GM23338 (cell line): ENCODE measurements around the gene ELL3. TPM values are rescaled to one million over a fixed set of nuclear protein-coding genes. Genes with fewer than 3 reads are reported as not detected.
"Not testable (repeated sequence)": the region's sequence is repeated elsewhere in the genome, so short reads cannot be mapped to it uniquely, and the experiment has no call there.

ENCODE experiments used
- ATAC-seq: fragments of 200-7000 bp; cut with Tn5 transposase; 3 replicates; pipeline ENCODE4 v1.9.1; 2020
- DNase-seq: peaks from one replicate; pipeline ENCODE4 v3.0.0-alpha.2; 2015; ENCODE audit warnings: low spot score
- H2AFZ ChIP-seq: fragments of 200-600 bp; sonication (generic); 2 replicates; pipeline ENCODE4 v1.8.0; 2016; ENCODE audit warnings: antibody characterized with exemption, mild to moderate bottlenecking, moderate library complexity
- H3F3A ChIP-seq: fragments of 200-600 bp; sonication (generic); replicated peaks from 2 replicates; pipeline ENCODE4 v1.8.0; 2017; ENCODE audit warnings: antibody characterized with exemption, mixed run types, low read depth
- H3K27ac ChIP-seq: fragments of 200-600 bp; sonication (generic); 2 replicates; pipeline ENCODE4 v1.6.1; 2016; ENCODE audit warnings: low read depth
- H3K27me3 ChIP-seq: fragments of 200-600 bp; sonication (generic); 2 replicates; pipeline ENCODE4 v1.8.0; 2016; ENCODE audit warnings: mild to moderate bottlenecking, mixed run types, moderate library complexity; ENCODE audit not compliant: insufficient read depth
- H3K36me3 ChIP-seq: fragments of 200-600 bp; sonication (generic); 2 replicates; pipeline ENCODE4 v1.8.0; 2016; ENCODE audit warnings: mild to moderate bottlenecking; ENCODE audit not compliant: insufficient read depth
- H3K4me1 ChIP-seq: fragments of 200-600 bp; sonication (generic); 2 replicates; pipeline ENCODE4 v1.8.0; 2016; ENCODE audit warnings: mild to moderate bottlenecking, moderate library complexity; ENCODE audit not compliant: insufficient read depth
- H3K4me2 ChIP-seq: fragments of 200-600 bp; sonication (generic); 2 replicates; pipeline ENCODE4 v1.7.1; 2017; ENCODE audit warnings: mixed run types
- H3K4me3 ChIP-seq: fragments of 200-600 bp; sonication (generic); 2 replicates; pipeline ENCODE4 v1.6.1; 2016; ENCODE audit warnings: mixed run types
- H3K79me2 ChIP-seq: fragments of 200-600 bp; sonication (generic); replicated peaks from 2 replicates; pipeline ENCODE4 v1.8.0; 2017; ENCODE audit warnings: mild to moderate bottlenecking; ENCODE audit not compliant: insufficient read depth
- H3K9me2 ChIP-seq: fragments of 200-600 bp; sonication (generic); 2 replicates; pipeline ENCODE4 v1.8.0; 2017; ENCODE audit not compliant: insufficient read depth
- H4K20me1 ChIP-seq: fragments of 200-600 bp; sonication (generic); replicated peaks from 2 replicates; pipeline ENCODE4 v1.8.0; 2017; ENCODE audit warnings: mild to moderate bottlenecking; ENCODE audit not compliant: insufficient read depth
- H3K27ac Mint-ChIP-seq: 2 replicates; pipeline ENCODE4 v1.8.0; 2020; ENCODE audit warnings: inconsistent platforms, mild to moderate bottlenecking, moderate library complexity, mixed read lengths
- H3K27me3 Mint-ChIP-seq: 3 replicates; pipeline ENCODE4 v1.8.0; 2022; ENCODE audit warnings: low read depth, mild to moderate bottlenecking, moderate library complexity, mixed read lengths, inconsistent platforms; ENCODE audit not compliant: insufficient read depth, poor library complexity
- H3K36me3 Mint-ChIP-seq: 3 replicates; pipeline ENCODE4 v1.8.0; 2021; ENCODE audit warnings: low read depth, mild to moderate bottlenecking, inconsistent platforms, moderate library complexity, mixed read lengths
- H3K4me1 Mint-ChIP-seq: 3 replicates; pipeline ENCODE4 v1.8.0; 2020; ENCODE audit warnings: mild to moderate bottlenecking, inconsistent platforms, mixed read lengths
- H3K4me3 Mint-ChIP-seq: 3 replicates; pipeline ENCODE4 v1.8.0; 2021; ENCODE audit warnings: moderate library complexity, mild to moderate bottlenecking, inconsistent platforms, mixed read lengths
- H3K9me3 Mint-ChIP-seq: 3 replicates; pipeline ENCODE4 v1.8.0; 2020; ENCODE audit warnings: moderate library complexity, mild to moderate bottlenecking, inconsistent platforms, mixed read lengths
- JUNB ChIP-seq: IDR thresholded peaks from one replicate; pipeline ENCODE4 v1.6.1; 2016; ENCODE audit warnings: antibody characterized with exemption; ENCODE audit not compliant: unreplicated experiment
- NANOG ChIP-seq: IDR thresholded peaks from 2 replicates; pipeline ENCODE4 v1.6.1; 2016; ENCODE audit warnings: antibody characterized with exemption, borderline replicate concordance
- STAT1 ChIP-seq: IDR thresholded peaks from one replicate; pipeline ENCODE4 v1.6.1; 2016; ENCODE audit warnings: antibody characterized with exemption; ENCODE audit not compliant: unreplicated experiment
- ZNF114 ChIP-seq: fragments of 250-450 bp; sonication (Bioruptor Pico); IDR thresholded peaks from 2 replicates; pipeline ENCODE4 v1.5.0; 2020; ENCODE audit warnings: mild to moderate bottlenecking, moderate library complexity
- polyA plus RNA-seq: library from polyadenylated mRNA; unstranded; fragments of >200 nt; fragmentation: Nextera tagmentation; extraction: Ambion mirVana; gene quantifications from 2 replicates; pipeline ENCODE4 v1.2.1, GENCODE V29; 2016
- total RNA-seq: library from RNA; depleted of rRNA; stranded (reverse); fragments of >200 nt; shearing (Covaris generic); gene quantifications from 2 replicates; pipeline ENCODE4 v1.2.3, GENCODE V29; 2014
- TF ChIP-seq, protein P1 (sequence below), 2 experiments: fragments of 200-600 bp in 1 of 2; sonication (generic) in 1 of 2; conservative IDR thresholded peaks; 2 replicates each; pipeline versions ENCODE4 v1.5.1 to v1.6.1; 2016 to 2017; ENCODE audit warnings: antibody characterized with exemption in 2 of 2, low read depth in 2 of 2, mild to moderate bottlenecking in 2 of 2, moderate library complexity in 1 of 2

Gene ELL3
- total and polyA plus RNA-seq, 2 experiments from 2014 or later: 13.6 to 14.2 TPM

DNA sequence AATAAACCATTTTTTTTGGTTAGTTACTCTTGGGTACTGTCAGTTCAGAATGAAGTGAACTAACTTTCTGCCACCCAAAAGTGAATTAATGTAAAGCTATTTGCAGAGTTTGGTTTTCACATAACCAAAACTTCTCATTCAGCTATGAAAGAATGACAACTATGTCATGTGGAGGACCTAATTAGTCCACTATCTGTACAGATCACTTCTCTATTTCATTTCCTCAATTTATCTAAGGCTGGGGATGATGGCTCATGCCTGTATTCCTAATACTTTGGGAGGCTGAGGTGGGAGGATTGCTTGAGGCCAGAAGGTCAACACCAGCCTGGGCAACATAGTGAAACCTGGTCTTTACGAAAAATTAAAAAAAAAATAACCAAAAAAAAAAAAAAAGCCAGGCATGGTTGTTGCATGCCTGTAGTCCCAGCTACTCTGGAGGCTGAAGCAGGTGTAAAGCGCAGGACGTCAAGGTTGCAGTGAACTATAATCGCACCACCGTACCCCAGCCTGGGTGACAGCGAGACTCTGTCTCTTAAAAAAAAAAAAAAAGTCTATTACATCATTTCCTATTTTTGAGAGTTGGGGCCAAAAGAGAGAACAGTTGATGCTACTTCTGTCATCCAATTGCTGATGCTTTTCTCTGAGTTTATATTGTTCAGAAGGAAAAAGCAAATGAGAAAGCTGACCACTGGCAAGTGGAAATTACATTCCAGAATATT is 32.4 kb upstream of the ELL3 start:
- Histone ChIP-seq H3K36me3 (peaks cover 81% of the 10 kb centered on the region), H4K20me1 (no peaks in the 10 kb centered on the region; the same call in 1 of the 2 replicates)
- no peaks in the 10 kb centered on the region for H3K9me3 Mint-ChIP-seq

DNA sequence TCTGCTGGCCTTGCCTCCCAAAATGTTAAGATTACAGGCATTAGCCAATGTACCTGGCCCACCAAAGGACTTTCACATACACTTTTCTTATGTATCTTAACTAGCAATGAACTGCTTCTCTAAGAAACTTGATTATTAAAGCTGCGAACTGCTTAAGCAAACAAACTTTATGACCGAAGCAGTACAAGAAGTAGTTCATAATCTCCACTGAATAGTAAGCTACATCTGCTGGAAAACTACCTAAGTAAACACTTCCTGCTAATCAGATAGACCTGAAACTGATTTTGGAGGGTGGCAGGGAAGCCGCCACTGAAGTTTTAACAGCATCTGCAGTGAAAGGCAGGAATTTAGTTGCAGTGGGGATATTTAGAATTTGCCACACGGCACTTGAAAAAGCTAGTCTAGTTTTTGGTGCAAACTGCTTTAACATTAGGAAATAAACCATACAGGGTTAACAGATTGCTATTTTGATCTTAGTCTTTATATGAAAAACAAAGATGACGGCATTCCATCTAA is 31.7 kb upstream of the ELL3 start:
- TF ChIP-seq ZNF114 (CRISPR knock-in tag) (no peak), STAT1 (no peak), JUNB (no peak), NANOG (no peak)
- TF ChIP-seq, protein P1, sequence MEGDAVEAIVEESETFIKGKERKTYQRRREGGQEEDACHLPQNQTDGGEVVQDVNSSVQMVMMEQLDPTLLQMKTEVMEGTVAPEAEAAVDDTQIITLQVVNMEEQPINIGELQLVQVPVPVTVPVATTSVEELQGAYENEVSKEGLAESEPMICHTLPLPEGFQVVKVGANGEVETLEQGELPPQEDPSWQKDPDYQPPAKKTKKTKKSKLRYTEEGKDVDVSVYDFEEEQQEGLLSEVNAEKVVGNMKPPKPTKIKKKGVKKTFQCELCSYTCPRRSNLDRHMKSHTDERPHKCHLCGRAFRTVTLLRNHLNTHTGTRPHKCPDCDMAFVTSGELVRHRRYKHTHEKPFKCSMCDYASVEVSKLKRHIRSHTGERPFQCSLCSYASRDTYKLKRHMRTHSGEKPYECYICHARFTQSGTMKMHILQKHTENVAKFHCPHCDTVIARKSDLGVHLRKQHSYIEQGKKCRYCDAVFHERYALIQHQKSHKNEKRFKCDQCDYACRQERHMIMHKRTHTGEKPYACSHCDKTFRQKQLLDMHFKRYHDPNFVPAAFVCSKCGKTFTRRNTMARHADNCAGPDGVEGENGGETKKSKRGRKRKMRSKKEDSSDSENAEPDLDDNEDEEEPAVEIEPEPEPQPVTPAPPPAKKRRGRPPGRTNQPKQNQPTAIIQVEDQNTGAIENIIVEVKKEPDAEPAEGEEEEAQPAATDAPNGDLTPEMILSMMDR (conservative IDR thresholded peaks at IDR 0.05; ENCODE audit: low read depth in 2 of 2): no peak
- Histone ChIP-seq H3K27me3 (no peaks in the 10 kb centered on the region), H2AFZ (no peak overlapping the region), H3K9me2 (no peaks in the 10 kb centered on the region), H4K20me1 (no peaks in the 10 kb centered on the region; the same call in 1 of the 2 replicates), H3K4me3 (no peak overlapping the region), H3K4me1 (no peaks in the 10 kb centered on the region), H3K79me2 (0 out of 2 replicates have a peak, but pooled peaks cover 3% of the 10 kb centered on the region), H3F3A (peaks cover 18% of the 10 kb centered on the region; the same call in 1 of the 2 replicates), H3K27ac (no peak overlapping the region), H3K4me2 (no peak overlapping the region), H3K36me3 (peaks cover 74% of the 10 kb centered on the region)
- DNase-seq (no peak), ATAC-seq (no peak)
- H3K27ac Mint-ChIP-seq: no peak overlapping the region
- H3K9me3 Mint-ChIP-seq: no peaks in the 10 kb centered on the region
- no peaks in the 10 kb centered on the region for H3K4me1 Mint-ChIP-seq
- H3K27me3 Mint-ChIP-seq: peaks cover 3% of the 10 kb centered on the region
- H3K36me3 Mint-ChIP-seq: peaks cover 84% of the 10 kb centered on the region
- H3K4me3 Mint-ChIP-seq: no peak overlapping the region

More for the DNA sequence above, 32.4 kb upstream of the ELL3 start:
- H3F3A ChIP-seq: peaks cover 15% of the 10 kb centered on the region; the same call in 1 of the 2 replicates
- Mint-ChIP-seq H3K4me1 (no peaks in the 10 kb centered on the region), H3K27me3 (peaks cover 3% of the 10 kb centered on the region), H3K4me3 (no peak overlapping the region), H3K27ac (no peak overlapping the region), H3K36me3 (peaks cover 89% of the 10 kb centered on the region)
- no peak for TF ChIP-seq JUNB
- no peaks in the 10 kb centered on the region for H3K4me1 ChIP-seq
- 0 out of 2 replicates have a peak, but pooled peaks cover 3% of the 10 kb centered on the region for H3K79me2 ChIP-seq
- H3K27ac ChIP-seq: no peak overlapping the region
- no peak overlapping the region for H3K4me2 ChIP-seq
- H3K4me3 ChIP-seq: no peak overlapping the region
- no peak overlapping the region for H2AFZ ChIP-seq
- H3K9me2 ChIP-seq: no peaks in the 10 kb centered on the region
- H3K27me3 ChIP-seq: no peaks in the 10 kb centered on the region
- ATAC-seq (no peak), DNase-seq (no peak)

DNA sequence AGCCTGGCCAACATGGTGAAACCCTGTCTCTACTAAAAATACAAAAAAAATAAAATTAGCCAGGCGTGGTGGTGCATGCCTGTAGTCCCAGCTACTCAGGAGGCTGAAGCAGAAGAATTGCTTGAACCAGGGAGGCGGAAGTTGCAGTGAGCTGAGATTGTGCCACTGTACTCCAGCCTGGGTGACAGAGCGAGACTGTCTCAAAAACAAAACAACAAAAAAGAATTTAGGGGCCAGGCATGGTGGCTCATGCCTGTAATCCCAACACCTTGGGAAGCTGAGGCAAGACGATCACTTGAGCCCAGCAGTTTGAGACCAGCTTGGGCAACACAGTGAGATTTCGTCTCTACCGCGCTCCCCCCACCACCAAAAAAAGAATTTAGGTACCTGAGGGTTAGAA is 25.9 kb upstream of the ELL3 start:
- Histone ChIP-seq H3K36me3 (peaks cover 19% of the 10 kb centered on the region), H3K4me1 (peaks cover 24% of the 10 kb centered on the region), H3F3A (peaks cover 38% of the 10 kb centered on the region), H3K79me2 (peaks cover 15% of the 10 kb centered on the region)
- Mint-ChIP-seq H3K27me3 (peaks cover 15% of the 10 kb centered on the region), H3K36me3 (peaks cover 73% of the 10 kb centered on the region), H3K4me1 (peaks cover 26% of the 10 kb centered on the region)
- not testable (repeated sequence) for H3K27ac ChIP-seq, ATAC-seq, H3K27ac Mint-ChIP-seq, H2AFZ ChIP-seq, DNase-seq, H3K9me2 ChIP-seq, H3K27me3 ChIP-seq, H4K20me1 ChIP-seq, H3K9me3 Mint-ChIP-seq, H3K4me3 Mint-ChIP-seq, H3K4me2 ChIP-seq, H3K4me3 ChIP-seq
